B cell (primary cell): ENCODE results near the gene HACE1.

ENCODE experiments used
- EZH2 ChIP-seq: IDR thresholded peaks from 2 replicates; pipeline ENCODE4 v1.6.1; 2012; ENCODE audit warnings: borderline replicate concordance, low read depth, mild to moderate bottlenecking, moderate library complexity, low read length; ENCODE audit not compliant: insufficient read depth, poor library complexity, severe bottlenecking
- TF ChIP-seq, protein P1 (sequence below): fragments of 200-600 bp; IDR thresholded peaks from one replicate; pipeline ENCODE4 v1.8.0; 2022; ENCODE audit warnings: antibody characterized with exemption, mild to moderate bottlenecking

DNA sequence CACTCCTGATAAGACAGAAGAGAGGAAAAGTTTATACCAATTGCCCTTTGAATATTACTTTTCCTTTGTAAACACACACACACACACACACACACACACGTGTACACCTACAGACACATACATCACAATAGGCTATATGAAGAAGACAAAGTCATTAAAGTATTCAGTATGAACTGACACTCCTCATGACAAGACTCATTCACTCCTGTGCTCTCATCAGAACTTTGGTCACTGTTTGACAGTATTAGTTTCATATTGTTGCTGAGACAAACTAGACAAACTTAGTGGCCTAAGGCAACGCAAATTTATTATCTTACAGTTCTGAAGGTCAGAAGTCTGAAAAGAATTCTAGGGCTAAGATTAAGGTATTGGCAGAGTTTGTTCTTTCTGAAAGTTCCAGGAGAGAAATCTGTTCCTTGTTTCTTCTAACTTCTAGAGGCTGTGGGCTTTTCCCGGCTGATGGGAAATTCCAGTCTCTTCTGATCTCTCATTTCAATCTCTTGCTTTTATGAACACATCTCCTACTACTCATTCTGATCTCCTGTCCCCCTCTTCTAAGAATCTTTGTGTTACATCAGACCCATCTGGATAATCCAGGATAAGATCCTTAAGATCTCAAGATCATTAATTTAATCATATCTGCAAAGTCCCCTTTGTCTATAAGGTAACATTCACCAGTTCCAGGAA, 171.3 kb downstream of the HACE1 start:
- no peak for TF ChIP-seq EZH2
- TF ChIP-seq, protein P1, sequence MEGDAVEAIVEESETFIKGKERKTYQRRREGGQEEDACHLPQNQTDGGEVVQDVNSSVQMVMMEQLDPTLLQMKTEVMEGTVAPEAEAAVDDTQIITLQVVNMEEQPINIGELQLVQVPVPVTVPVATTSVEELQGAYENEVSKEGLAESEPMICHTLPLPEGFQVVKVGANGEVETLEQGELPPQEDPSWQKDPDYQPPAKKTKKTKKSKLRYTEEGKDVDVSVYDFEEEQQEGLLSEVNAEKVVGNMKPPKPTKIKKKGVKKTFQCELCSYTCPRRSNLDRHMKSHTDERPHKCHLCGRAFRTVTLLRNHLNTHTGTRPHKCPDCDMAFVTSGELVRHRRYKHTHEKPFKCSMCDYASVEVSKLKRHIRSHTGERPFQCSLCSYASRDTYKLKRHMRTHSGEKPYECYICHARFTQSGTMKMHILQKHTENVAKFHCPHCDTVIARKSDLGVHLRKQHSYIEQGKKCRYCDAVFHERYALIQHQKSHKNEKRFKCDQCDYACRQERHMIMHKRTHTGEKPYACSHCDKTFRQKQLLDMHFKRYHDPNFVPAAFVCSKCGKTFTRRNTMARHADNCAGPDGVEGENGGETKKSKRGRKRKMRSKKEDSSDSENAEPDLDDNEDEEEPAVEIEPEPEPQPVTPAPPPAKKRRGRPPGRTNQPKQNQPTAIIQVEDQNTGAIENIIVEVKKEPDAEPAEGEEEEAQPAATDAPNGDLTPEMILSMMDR, result no peak
